B cell (primary cell): ENCODE data around the gene LALBA.
"Not testable (repeated sequence)": the region's sequence is repeated elsewhere in the genome, so short reads cannot be mapped to it uniquely, and the experiment has no call there.

ENCODE experiments used
- CTCF ChIP-seq: fragments of 200-600 bp; IDR thresholded peaks from one replicate; pipeline ENCODE4 v1.8.0; 2022; ENCODE audit warnings: antibody characterized with exemption, mild to moderate bottlenecking
- EZH2 ChIP-seq: IDR thresholded peaks from 2 replicates; pipeline ENCODE4 v1.6.1; 2012; ENCODE audit warnings: borderline replicate concordance, low read depth, mild to moderate bottlenecking, moderate library complexity, low read length; ENCODE audit not compliant: insufficient read depth, poor library complexity, severe bottlenecking

GRCh38 chr12:48553666-48554343, 16.0 kb downstream of the LALBA start:
- not testable (repeated sequence) for TF ChIP-seq CTCF, EZH2
